ENCODE data around the gene SLF2.
"Not testable (repeated sequence)": the region's sequence is repeated elsewhere in the genome, so short reads cannot be mapped to it uniquely, and the experiment has no call there.

The SLF2 gene

DNA sequence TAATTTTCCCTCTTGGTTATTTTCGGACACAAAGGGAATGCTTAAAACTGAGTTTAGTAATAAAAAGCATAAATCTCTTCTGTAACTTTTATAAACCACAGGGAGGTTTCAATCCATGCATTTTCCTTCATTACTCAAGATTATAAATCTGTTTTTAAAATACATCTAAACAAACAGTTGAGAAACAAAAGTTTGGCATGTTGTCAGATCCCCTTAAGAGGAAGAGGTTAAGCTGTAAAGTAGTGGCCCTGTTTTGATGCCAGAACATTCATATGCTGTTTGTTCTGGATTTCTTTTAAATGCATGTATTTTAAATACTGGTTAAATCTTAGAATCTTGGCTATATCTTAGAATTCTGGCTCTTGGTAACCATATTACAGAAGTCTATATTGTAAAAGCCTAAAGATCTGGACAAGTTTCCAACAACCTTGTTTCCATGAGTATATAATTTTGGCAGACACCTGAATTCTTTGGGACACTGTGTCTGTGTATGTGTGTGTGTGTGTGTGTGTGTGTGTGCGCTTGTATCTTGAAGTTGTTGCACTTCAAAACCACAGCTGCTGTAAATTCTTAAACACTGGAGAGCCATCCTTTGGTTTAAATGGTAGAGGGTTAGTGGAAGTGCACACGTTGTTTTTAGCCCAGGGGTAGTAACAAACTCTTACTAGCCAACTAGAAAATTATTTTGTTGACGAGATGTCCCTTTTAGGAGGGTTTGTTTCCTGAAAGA, 49.8 kb downstream of the SLF2 start:
- DNase-seq (ENCODE audit: low spot score): no peak

DNA sequence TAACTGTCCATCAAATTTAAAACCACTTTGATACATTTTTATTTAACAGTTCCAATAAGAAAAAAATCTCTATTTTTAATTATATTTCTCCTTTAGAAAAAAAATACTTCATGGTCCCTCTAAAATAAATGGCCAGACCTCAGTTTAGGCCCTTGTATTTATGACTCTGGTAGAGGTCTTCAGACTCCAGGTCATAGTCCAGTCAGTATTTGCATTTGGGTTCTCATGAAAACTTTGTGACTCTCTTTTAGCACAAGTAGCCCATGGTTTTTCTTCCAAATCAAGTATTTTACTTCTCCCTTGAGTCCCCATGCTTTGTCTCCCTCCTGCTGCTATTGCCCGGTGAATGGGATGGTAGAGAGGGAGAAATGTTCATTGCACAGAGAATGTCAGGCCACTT, 51.1 kb downstream of the SLF2 start:
- no peak for DNase-seq (ENCODE audit: low spot score)

DNA sequence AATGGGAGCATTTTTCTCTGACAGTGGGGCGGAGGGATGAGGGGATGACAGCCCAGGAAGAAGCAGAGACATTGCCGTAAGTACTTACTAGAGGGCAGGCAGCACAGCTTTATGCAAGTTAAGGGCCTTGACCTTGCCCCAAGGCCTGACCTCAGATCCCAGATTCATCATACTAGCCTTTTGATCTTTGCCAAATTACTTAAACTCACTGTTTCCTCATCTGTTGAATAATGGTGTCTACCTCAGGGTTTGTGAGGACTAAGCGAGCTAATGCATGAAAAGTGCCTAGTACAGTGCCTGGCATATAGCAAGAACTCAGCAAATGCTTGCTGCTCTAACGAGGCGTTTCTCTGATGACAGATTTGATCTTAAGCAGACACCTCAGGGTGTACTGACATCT, 53.1 kb downstream of the SLF2 start:
- no peak for DNase-seq (ENCODE audit: low spot score)

DNA sequence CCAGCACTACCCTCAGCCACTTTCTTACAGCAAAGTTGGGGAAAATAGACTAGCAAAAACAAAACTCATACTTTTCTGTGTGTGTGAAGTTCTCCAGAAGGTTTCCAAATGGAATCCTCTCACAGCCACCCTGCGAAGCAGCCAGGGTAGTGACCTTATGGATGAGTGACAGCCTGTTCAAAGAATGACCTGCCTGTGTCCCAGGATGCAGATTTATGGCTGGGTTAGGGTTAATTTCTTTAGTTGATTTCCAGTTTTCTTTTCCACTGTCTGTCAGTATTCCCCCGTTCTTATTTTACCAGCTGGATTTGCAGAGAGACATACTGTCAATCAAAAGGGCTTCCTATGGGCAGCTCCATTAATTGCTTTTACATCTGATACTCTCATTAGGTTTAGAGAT, 54.1 kb downstream of the SLF2 start:
- DNase-seq (ENCODE audit: low spot score): no peak

DNA sequence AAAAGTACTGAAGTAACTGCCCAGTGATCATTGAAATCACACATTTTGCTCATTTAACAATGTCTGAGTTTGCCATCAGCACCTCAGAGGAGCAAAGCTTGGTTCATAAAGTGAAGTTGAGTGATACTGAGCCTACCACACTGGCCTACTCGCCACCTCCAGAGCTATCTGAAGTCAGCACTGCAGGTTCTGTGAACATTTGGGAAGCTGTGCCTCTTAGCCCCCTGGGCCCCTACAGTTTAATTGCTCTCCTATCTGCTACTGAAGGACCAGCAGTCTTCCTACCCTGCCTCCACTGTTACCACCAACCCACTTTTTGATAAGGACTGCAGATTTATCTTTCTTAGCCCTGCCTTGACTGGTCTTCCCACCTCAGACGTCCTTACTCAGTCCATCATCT, 54.6 kb downstream of the SLF2 start:
- DNase-seq (ENCODE audit: low spot score): no peak

DNA sequence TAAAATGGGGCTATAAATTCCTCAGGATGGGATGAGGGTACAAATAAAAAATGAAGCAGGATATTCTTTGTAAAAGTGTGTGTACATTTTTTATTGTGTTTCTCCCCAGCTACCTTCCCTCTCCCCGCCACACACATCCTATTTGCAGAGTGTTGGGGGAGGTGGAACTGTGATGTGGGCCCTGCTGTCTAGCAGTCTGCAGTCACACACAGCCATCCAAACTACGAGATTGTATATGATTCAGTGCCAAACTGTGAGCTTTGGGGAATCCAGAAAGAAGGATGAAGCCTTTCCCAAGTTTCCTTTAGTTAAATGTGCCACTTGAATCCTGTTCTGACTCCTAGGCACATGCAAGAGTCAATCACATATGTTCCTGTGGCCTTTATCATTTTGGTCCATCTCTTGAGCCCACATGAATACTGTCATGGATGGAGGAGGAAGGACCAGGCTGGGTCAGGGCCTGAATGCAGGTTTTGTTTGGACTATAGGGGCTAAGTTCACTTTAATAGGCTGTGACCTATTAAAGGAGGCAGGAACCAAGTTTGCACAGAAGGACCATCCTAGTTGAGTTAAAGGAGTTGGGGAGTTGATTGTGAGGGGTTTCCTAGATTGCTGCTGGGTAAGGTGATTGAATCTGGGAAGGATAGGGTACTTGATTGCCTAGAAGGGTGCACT, 55.4 kb downstream of the SLF2 start:
- no peak for DNase-seq (ENCODE audit: low spot score)

DNA sequence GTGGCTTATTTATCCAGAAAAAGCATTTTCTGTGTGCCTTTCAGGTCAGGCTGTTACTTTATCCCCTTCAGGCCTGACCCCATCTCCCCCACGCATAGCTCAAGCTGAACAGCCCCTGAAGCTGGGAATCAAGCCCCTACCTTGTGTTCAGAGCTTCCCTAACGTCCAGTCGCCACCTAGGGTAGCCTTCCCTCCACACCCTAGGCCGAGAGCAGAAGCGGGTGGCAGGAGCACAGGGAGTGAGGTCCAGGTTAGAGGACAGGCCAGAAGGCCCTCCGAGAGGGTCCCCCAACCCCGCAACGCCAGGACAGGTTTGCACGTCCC, 56.1 kb downstream of the SLF2 start:
- DNase-seq (ENCODE audit: low spot score): no peak

DNA sequence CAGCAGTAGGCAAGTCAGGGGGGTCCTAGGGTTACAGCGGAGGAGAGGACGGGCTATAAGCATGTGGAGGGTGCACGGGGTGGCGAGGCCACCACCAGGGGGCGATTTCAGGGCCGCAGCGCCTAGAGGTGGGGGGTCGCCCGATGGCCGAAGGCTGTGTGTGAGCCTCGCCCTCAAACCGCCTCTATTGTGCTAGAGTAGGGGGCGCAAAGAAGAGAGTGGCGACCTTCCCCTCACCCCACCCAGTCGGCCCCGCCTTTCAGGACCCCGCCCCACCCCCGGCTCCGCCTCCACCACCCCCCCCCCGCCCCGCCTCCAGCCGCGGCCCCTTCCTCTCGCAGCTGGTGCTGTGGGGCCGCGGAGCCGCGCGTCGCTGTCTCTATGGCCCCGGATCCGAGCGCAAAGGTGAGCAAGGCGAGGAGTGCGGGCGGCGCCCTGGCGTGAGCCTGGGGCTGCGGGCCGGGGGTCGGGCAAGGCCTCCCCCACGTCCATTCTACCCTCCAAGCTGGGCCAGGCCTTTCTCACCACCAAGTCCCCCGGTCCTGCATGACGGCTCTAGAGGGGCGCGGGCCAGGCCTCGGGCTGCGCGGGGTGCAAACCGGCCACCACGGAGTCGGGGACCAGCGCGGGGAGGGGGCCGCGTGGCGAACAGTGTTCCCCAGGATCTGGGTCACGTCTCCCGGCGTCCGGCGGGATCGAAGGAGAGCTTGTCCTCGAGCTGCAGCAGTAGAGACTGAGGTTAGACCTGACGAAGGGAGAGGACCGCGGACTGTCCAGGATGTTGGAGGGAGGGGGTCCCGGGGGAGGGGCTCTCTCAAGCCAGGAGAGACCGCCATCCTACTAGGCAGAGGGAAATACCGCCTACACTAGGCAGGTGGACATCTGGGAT, 56.7 kb downstream of the SLF2 start, which contains the start of gene SEMA4G:
Gene SEMA4G, plus strand, starts transcription at position 318 of the 889 bp plus-strand sequence. CDS start 3,409 bp downstream, outside the sequence.
- DNase-seq (ENCODE audit: low spot score): peak; percentile 76

DNA sequence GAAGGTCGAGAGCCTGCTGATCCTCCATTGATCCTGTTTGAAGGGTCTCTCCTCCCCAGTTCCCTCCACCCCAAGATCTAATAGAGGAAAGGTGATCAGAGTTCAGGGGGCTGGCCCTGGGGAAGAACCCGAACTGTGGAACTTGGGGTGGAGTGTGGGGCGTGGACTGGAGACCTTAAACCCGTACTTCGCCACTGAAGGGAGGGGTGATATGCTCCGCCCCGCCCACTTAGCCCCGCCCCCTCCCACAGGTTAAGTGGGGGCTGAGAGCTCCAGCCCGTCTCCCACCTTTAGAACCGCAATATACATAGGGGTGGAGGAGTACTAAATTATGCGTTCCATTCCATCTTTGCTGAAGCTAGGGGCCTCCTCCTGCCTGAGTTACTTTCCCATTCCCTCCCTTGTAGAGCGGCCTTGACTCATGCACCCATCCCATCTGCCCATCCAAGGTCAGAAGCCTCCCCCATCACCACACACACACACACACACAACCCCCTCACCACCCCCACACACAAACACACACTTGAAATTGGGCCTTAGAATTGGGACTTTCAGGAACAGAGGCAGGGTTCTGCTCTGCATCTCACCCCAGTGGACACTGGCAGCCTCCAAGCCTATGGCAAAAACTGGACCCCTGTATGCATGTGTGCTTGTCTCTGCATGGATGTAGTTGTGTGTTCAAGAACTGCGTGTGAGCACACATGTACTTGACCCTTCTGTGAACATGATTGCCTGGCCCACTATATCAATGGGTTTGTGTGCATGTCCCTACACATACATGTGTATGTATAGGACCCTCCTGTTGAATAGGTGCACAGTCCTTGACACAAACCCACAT, 57.5 kb downstream of the SLF2 start:
- peak; percentile 33 for DNase-seq (ENCODE audit: low spot score)

DNA sequence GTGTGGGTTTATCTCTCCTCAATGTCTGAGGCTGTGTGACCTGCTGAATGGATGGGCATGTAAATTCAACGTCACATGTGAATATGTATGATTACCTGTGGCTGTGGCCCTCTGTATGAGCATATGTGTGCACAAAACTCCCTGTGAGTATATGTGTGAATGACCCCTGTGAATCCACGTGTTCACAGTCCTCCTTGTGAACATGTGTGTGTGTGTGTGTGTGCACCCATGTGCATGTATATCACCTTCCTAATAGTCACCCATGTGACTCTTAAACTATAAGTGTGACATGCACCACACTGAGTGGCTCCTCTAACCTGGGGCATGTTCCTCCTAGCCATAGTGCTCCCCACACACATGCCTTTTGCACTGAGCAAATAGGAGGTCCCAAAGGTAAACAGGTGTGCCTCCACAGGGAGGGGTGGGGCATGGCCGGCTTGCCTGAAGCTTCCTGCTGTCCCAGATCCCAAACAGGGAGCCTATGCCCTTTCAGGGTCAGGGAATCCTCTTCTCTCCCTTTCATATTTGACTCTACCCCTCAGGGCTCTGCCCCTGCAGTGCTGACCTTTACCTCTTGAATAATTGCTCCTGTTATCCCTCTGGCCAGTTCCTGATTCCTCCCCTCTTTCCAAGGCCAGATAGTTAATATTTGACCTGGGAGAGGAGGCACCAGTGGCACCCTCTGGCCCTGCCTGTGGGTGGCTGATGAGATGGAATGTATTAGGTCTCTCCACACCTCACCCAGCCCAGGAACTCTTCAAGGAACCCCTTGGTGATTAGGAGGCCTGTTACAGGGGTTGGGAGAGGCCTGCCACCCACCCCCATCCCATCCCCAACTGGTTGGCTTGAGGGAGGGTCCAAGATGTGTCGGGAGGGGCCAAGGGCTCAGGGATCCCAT, 58.4 kb downstream of the SLF2 start:
- DNase-seq (ENCODE audit: low spot score): no peak

DNA sequence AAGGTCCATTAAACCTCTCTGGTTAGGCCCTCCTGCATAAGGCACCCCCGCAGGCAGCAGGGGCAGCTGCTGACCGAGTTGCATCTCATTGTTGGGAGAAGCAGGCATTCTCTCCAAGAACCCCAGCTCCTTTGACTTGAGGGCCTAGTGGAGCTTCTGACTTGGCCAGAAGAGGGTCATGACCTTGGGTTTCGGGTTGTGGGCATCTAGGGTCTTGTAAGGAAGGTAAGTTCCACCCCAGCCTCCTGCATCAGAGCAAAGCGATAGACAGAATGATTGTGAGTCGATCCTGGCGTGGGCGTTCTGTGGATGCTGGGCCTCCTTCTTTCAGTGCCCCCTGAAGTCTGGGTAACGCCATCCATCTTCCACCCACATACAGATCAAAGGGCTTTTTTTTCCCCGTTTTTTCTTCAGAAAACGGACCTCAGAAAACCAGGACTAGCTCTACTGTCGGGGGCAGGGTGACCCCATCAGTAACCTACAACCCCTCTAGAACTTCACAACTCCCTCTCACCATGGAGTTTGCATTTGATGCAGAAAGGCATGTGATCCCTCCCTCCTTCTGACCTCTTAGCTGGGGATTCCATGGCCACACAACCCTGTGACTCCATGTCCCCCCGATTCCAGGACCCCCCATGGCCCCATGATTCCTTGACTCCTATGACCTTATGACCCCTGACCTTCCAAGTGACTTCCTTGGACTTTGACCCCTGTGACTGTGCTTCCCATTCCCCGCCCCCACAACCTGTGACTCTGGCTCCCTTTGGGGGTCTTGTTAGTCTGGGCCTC, 59.5 kb downstream of the SLF2 start:
- no peak for DNase-seq (ENCODE audit: low spot score)

DNA sequence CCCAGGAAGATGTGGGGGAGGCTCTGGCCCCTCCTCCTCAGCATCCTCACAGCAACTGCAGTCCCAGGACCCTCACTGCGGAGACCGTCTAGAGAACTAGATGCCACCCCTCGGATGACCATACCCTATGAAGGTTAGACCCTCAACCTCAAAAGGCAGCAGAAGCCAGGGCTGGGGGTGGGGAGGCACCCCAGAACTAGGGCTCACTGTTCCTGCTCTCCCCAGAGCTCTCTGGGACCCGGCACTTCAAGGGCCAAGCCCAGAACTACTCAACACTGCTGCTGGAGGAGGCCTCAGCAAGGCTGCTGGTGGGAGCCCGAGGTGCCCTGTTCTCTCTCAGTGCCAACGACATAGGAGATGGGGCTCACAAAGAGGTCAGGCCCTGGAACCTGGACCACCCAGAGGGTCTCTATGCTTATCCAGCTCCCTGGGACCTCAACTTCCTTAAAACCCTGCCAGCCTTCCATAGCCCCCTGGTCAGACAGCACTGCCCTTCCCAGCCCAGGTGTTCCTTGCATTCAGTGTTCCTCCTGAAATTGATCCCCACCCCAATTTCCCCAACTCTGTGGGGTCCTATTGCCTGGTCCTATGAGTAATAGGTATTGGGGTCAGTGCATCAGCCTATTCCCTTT, 60.3 kb downstream of the SLF2 start:
- DNase-seq (ENCODE audit: low spot score): no peak

DNA sequence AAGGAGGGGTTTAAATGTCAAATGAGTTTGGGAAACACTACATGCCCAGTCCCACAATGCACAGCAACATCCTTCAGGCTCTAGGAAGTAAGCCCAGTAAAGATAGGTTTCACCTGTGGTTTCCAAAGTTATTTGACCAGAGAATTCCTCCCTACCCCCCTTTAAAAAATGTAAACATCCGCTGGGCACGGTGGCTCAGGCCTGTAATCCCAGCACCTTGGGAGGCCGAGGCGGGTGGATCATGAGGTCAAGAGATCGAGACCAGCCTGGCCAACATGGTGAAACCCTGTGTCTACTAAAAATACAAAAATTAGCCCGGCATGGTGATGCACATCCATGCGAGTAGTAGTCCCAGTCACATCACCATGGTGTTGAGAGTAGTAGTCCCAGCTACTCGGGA, 62.6 kb downstream of the SLF2 start:
- DNase-seq (ENCODE audit: low spot score): not testable (repeated sequence)

DNA sequence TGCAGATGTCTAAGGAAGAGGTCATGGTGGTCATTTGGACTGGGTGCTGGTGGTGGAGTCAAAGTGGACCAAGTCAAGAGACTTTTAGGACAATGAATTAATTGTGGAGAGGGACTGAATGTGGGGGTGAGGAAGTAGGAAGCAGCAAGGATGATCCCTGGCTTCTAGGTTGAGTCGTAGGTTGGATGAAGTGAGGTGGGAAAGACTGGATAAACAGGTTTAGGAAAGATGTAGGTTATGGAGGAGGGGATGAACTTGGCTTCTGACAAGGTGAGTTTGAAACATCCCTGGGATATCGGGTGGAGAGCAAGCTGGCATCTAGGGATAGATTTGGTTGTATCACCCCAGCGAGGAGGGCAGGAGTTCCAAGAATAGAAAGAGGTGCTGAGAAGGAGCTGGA, 64.1 kb downstream of the SLF2 start:
- no peak for DNase-seq (ENCODE audit: low spot score)

DNA sequence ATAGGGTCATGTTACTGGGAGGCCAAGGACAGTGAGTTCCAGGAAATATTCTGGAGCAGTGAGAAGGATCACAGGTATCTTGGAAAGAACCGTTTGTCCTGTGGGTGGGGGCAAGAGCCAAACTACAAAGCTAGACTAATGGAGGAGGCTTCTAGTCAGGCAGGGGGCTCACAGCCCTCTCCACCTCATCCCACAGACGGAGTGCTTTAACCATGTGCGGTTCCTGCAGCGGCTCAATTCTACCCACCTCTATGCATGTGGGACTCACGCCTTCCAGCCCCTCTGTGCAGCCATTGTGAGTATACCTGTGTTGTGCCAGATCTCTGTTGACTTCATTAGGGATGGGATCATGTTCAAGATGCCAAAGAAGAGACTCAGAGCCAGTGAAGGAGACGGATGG, 64.7 kb downstream of the SLF2 start:
- DNase-seq (ENCODE audit: low spot score): no peak

DNA sequence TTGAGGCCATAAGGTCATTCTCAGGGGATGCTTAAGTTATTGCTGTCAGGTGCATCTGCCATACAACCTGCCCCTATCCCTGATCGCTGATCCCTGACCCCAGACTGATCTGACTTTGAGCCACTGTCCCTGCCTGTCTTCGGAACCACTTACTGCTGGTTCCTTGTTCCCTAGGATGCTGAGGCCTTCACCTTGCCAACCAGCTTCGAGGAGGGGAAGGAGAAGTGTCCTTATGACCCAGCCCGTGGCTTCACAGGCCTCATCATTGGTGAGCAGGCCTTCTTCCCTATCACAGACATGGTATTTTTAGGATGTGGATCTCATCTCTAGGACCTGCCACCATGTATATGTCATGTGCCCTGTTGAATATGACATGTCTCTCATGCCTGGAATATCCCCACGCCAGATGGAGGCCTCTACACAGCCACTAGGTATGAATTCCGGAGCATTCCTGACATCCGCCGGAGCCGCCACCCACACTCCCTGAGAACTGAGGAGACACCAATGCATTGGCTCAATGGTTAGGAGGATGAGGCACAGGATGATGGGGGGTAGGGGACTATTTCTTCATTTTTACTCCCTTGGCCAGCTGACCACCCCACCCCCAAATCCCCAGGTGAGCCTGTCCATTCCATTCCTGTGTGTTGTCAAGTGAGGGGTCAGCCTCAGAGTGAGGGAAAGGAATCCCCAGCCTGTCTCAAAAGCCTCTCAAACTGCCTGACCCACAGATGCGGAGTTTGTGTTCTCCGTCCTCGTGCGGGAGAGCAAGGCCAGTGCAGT, 65.5 kb downstream of the SLF2 start:
- DNase-seq (ENCODE audit: low spot score): no peak

DNA sequence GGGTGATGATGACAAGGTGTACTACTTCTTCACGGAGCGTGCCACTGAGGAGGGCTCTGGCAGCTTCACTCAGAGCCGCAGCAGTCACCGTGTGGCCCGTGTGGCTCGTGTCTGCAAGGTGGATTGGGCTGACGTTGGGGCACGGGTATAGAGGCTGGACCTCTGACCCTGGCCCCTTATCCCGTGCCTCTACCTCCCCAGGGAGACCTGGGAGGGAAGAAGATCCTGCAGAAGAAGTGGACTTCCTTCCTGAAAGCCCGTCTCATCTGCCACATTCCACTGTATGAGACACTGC, 66.1 kb downstream of the SLF2 start:
- DNase-seq (ENCODE audit: low spot score): no peak

DNA sequence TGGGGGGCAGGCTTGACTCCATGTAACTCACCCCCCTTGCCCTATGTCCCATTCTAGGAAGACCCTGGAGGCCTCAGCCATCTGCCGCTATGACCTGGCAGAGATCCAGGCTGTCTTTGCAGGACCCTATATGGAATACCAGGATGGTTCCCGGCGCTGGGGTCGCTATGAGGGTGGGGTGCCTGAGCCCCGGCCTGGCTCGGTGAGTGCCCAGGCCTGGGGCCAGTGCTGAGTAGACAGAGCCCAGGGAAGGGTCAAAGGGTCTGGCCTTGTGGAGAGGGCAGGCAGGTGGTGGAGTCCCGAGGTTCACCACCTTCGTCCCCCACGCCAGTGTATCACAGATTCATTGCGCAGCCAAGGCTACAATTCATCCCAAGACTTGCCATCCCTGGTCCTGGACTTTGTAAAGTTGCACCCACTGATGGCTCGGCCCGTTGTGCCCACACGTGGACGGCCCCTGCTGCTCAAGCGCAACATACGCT, 67.1 kb downstream of the SLF2 start:
- no peak for DNase-seq (ENCODE audit: low spot score)

DNA sequence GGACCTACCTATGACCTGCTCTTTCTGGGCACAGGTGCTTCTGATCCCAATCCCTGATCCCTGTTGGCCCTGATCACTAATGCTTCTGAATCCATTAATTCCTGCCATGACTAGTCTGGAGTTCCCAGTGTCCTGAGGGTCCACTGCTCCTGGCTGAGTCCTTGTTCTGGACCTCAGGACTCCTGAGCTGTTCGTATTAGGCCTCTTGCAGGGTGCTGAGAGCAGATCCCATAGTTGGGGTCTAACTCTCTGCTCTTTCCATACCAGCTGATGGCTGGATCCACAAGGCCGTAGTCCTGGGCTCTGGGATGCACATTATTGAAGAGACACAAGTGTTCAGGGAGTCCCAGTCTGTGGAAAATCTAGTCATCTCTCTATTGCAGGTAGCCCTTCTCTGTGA, 67.5 kb downstream of the SLF2 start:
- DNase-seq (ENCODE audit: low spot score): no peak
